Right renal cortex interstitium (tissue), 3 donors: Measurements from ENCODE around the gene STIMATE. TPM values are rescaled to one million over a fixed set of nuclear protein-coding genes. Genes with fewer than 3 reads are reported as not detected.

Source experiments
- DNase-seq, 3 donors: peaks; one replicate each; pipeline ENCODE4 v3.0.0-alpha.2; 2013; ENCODE audit warnings: low read depth in 3 of 3, low spot score in 2 of 3
- polyA plus RNA-seq, 3 donors: library from polyadenylated mRNA; unstranded; fragments of 120-200 nt; gene quantifications; one replicate each; pipeline ENCODE4 v1.2.1, GENCODE V29; 2013; ENCODE audit not compliant: insufficient read length in 3 of 3

The STIMATE gene
- polyA plus RNA-seq, 3 donors = 14.7 to 15.8 (median 15.2) TPM

DNA sequence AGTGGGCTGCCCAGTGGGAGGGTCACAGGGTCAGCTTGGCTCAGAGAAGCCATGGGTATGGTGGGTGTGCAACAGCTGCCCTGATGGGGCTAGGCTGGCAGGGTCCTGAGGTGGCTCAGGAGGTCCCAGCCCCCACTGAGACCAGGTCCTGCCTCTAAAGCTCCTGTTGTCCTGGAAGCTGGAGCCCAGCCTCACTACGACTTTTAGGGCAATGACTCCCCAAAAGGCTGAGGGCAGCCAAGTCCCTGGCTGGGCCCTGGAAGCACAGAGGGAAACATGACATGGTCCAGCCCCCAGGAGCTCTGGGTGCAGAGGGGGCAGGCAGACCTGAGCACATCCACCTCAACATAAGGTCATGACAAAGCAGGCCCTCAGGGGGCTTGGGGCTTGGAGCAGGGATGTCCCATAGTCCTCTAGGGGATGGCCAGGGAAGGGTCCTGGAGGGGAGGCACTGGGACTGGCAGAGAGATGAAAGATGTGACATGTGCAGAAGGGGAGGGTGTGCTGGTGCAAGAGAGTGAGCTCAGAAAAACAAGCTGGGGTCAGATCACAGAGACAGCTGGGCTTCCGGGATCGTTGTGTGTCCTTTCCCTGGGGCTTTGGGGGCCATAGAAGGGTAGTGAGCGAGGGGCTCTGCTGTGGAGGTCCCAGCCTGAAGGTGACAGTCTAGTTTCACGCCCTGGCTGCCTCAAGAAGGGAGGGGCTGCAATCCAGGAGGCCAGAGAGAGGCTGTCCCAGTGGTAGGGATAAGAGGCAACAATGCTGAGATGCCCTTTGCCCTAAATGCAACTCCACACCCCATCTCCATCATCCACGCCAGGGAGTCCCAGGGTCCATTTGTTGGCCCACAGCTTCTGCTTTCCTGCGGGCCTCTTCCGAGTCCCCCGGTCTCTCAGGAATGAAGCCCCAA lies 103.4 kb downstream of the STIMATE start:
- DNase-seq = no peak

- DNase-seq = no peak
Measured at GRCh38 chr3:52792961-52793695, 104.2 kb downstream of the STIMATE start.

GRCh38 chr3:52792413-52792812 lies 104.9 kb downstream of the STIMATE start:
- DNase-seq = no peak

GRCh38 chr3:52791928-52792327 lies 105.4 kb downstream of the STIMATE start:
- no peak for DNase-seq

DNA sequence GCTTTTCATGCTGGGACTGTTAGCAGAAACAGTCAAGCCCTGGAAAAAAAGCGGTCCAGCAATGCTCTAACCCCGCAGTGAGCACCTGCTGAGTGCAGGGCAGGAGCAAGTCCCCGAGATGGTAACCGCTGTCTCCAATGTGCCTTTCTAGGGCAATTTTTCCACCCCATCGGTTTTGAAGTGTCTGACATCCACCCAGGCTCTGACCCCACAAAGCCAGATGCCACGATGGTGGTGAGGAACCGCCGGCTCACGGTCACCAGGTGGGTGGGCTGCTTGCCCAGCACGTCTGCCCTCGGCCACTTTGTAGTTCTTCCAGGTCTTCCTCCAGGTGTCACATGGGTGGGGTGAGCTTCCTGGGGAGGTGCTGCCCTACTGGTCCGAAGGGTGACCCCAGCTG lies 106.0 kb downstream of the STIMATE start:
- no peak for DNase-seq

- no peak for DNase-seq
Measured at GRCh38 chr3:52790741-52791140, 106.6 kb downstream of the STIMATE start.

GRCh38 chr3:52790337-52790736 lies 107.0 kb downstream of the STIMATE start:
- no peak for DNase-seq

DNA sequence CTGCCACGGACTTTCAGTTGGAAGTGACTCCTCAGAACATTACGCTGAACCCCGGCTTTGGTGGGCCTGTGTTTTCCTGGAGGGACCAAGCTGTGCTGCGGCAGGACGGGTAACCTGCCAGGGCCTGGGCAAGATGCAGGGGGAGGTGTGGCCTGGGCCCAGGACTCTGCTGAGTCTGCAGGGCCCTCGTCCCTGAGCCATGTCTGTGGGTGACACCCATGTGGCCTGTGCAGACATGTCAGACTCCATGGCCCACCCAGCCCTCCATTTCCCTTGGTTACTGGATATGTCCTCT lies 107.7 kb downstream of the STIMATE start:
- no peak for DNase-seq

DNA sequence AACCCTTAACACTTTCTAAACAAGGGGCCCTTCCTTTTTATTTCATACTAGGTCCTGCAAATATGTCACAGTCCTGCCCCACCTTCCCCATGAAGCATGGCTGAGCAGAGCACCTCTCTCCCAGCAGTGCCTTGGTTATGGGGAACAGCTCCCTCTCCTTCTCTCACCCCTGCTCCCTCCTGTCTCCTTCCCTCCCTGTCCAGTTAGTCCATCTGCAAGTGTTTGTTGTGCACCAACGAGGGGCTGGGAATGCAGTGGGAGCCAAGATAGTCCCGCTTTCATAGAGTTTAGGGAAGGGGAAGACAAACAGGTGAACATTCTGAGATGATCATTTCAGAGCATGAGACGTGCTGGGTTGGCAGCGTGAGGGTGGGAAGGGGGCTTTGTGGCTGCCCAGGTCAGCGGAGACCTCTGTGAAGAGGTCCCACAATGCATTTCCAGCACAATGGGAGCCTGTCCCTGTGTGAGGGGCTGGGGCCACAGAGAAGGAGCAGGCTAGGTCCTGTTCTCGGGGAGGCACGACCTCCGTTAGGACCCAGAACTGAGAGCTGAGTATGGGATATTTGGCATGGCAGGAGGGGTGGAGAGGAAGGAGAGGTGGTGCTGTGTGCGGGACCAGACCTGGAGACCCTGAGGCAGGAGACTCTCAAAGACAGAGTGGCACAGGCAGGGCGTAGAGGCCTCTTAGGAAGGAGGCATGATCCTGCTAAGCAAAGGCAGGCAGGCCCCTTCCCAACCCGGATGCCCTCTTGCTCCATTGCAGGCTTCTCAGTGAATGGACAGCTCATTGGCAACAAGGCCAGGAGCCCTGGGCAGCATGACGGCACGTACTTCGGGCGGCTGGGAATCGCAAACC lies 108.2 kb downstream of the STIMATE start:
- DNase-seq = no peak

GRCh38 chr3:52787672-52788625 lies 109.4 kb downstream of the STIMATE start:
- no peak for DNase-seq

DNA sequence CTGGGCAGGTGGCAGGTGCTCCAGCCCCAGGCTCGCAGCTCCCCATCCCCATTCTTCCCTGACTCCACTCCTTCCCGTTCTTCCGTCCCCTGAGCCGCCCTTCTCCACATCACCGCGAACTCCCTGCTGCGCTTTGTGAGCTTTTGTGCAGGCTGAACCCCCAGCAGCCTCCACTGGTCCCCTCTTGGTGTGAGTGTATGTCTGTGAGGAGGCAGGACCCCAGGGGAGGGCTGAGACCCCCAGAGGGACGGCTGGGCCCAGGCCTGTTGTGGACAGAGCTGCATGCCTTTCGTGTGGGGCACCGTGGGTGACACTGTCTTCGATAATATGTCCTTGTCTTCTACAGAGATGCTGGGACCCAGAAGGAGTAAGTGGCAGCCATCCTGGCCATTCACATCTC lies 110.1 kb downstream of the STIMATE start:
- DNase-seq = no peak

Other genes with a start within 250 kb of the STIMATE start
- 10 to 100 TPM; 56.4 to 63.4 (median 58.7) TPM for gene PBRM1, start 211.6 kb downstream of the STIMATE start, polyA plus RNA-seq
- gene GNL3, start 211.5 kb downstream of the STIMATE start, polyA plus RNA-seq = 100 to 1,000 TPM in 1 of 3 donors, 10 to 100 TPM in 2; 95.2 to 107 (median 98.3) TPM
- 100 to 1,000 TPM; 140 to 150 (median 147) TPM for gene GLT8D1, start 191.8 kb downstream of the STIMATE start, polyA plus RNA-seq
- 100 to 1,000 TPM; 166 to 171 (median 169) TPM for gene SPCS1, start 191.4 kb downstream of the STIMATE start, polyA plus RNA-seq
- gene NEK4, start 126.6 kb downstream of the STIMATE start, polyA plus RNA-seq = 10 to 100 TPM; 24.2 to 28.7 (median 27.3) TPM
- gene ITIH1, start 119.9 kb downstream of the STIMATE start, polyA plus RNA-seq = under 1 TPM in 2 of 3 donors, not detected in 1; 0.35 to 0.48 TPM
- gene ITIH3, start 102.8 kb downstream of the STIMATE start, polyA plus RNA-seq = 1 to 10 TPM; 4.1 to 6.0 (median 5.1) TPM
- 1 to 10 TPM; 4.3 to 7.0 (median 5.2) TPM for gene ITIH4, start 66.9 kb downstream of the STIMATE start, polyA plus RNA-seq
- under 1 TPM in 2 of 3 donors, not detected in 1; 0.22 to 0.45 TPM for gene MUSTN1, start 62.5 kb downstream of the STIMATE start, polyA plus RNA-seq
- gene SFMBT1, start 148.5 kb upstream of the STIMATE start, polyA plus RNA-seq = 10 to 100 TPM in 2 of 3 donors, 1 to 10 TPM in 1; 8.7 to 11.6 (median 11.0) TPM
- 10 to 100 TPM; 24.7 to 28.6 (median 27.6) TPM for gene RFT1, start 232.9 kb upstream of the STIMATE start, polyA plus RNA-seq